GM12801 (cell line): Measurements from ENCODE around the gene DHRS1.

ENCODE experiments used
- TF ChIP-seq, protein P1 (sequence below): IDR thresholded peaks from one replicate; pipeline ENCODE4 v1.5.1; 2011; ENCODE audit warnings: control low read depth; ENCODE audit not compliant: insufficient read length; ENCODE audit errors: extremely low read depth

DHRS1 gene

DNA sequence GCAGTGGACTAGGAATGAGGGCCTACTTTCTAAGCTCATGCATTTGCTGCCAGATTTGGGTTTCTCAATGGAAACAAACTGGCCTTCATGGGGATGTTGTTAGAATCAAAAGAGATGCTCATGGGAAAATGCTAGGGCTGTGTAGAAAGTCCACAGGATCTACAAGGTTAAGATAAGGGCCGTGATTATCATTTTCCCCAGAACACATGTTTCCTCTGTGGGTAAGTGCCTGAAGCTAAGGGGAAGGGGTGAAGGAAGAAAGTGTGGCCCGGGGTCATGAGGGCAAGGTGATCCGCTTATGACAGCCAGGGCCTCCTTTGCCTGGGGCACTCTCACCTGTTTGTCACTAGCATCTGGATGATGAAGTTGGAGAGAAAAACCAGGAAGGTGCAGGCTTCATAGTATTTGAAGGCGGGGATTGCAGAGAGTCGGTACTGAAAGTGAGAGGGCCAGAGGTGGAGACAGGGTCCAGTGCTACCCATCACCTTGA is 25.5 kb upstream of the DHRS1 start:
- TF ChIP-seq, protein P1, sequence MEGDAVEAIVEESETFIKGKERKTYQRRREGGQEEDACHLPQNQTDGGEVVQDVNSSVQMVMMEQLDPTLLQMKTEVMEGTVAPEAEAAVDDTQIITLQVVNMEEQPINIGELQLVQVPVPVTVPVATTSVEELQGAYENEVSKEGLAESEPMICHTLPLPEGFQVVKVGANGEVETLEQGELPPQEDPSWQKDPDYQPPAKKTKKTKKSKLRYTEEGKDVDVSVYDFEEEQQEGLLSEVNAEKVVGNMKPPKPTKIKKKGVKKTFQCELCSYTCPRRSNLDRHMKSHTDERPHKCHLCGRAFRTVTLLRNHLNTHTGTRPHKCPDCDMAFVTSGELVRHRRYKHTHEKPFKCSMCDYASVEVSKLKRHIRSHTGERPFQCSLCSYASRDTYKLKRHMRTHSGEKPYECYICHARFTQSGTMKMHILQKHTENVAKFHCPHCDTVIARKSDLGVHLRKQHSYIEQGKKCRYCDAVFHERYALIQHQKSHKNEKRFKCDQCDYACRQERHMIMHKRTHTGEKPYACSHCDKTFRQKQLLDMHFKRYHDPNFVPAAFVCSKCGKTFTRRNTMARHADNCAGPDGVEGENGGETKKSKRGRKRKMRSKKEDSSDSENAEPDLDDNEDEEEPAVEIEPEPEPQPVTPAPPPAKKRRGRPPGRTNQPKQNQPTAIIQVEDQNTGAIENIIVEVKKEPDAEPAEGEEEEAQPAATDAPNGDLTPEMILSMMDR: no peak

DNA sequence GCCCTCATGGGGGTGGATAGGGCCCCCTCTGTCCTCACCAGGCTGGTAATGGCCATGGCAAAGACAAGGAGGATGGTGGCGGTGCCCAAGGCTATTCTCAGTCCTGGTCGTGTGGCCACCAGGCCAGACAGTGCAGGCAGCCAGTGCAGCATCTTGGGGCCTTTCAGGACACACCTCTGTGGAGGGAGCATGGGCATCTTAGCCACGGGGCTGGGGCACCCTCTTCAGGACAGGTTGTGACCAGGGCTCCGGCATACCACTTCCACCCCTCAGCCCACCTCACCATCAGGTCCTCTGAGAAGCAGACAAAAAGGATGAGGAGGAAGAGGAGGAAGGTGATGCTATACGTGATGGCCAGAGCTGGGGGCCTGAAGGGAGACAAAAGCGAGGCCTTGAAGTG is 24.4 kb upstream of the DHRS1 start:
- TF ChIP-seq, protein P1: no peak

DNA sequence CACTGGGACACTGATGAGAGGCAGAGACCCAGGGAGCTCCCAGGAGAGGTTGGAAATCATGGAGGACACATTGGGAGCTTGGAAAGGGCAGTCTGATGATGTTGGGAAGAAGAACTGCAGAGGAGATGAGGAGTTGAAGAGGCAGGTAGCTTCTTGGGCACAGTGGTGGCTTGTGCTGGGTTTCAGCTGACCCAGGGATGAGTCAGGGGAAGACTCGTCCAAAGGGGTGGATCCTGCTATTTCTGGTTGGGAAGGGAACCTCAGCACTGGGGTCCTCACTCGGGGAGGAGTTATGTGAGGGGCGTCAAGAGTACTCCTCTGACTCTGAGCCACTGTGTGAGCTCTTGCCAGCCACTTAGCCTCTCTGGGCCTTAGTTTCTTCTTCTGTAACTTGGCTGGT is 23.8 kb upstream of the DHRS1 start:
- TF ChIP-seq, protein P1: no peak

DNA sequence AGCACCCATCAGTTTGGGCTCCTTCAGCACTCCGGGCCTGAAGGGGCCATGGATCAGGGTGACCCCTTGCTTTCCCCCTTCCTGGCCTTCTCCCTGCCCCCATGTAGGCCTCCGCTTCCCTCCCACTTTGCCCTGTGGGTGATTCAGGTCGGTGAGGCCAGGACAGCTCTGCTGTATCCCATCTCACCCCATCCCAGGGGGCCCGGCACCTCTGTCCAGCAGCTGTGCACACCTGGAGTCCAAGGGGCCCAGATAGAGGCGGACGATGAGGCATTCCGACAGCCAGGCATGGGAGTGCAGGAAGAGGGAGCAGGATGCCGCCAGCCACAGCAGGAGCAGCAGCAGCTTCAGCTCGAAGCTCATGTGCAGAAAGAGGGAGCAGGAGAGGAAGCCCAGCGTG is 23.1 kb upstream of the DHRS1 start:
- TF ChIP-seq, protein P1: no peak

DNA sequence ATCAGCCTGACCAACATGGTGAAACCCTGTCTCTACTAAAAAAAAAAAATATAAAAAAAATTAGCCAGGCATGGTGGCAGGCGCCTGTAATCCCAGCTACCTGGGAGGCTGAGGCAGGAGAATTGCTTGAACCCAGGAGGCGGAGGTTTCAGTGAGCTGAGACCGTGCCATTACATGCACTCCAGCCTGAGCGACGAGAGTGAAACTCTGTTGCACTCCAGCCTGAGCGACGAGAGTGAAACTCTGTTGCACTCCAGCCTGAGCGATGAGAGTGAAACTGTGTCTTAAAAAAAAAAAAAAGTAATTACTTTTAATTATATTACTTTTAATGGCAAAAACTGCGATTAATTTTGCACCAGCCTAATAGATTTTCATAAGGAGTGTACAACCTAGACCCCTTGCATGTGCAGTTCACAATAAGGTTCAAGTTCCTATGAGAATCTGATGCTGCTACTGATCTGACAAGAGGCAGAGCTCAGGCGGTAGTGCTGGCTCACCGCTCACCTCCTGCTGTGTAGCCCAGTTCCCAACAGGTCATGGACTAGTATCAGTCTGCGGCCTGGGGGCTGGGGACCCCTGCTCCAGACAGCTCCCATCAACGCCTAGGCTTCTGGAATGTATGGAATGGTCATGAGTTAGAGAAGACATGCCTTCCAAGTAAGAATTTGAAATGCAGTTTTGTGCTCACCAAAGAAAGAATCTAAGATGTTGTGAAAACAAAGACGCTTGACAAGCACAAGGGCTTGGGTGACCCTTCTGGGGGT is 21.8 kb upstream of the DHRS1 start:
- TF ChIP-seq, protein P1: no peak

DNA sequence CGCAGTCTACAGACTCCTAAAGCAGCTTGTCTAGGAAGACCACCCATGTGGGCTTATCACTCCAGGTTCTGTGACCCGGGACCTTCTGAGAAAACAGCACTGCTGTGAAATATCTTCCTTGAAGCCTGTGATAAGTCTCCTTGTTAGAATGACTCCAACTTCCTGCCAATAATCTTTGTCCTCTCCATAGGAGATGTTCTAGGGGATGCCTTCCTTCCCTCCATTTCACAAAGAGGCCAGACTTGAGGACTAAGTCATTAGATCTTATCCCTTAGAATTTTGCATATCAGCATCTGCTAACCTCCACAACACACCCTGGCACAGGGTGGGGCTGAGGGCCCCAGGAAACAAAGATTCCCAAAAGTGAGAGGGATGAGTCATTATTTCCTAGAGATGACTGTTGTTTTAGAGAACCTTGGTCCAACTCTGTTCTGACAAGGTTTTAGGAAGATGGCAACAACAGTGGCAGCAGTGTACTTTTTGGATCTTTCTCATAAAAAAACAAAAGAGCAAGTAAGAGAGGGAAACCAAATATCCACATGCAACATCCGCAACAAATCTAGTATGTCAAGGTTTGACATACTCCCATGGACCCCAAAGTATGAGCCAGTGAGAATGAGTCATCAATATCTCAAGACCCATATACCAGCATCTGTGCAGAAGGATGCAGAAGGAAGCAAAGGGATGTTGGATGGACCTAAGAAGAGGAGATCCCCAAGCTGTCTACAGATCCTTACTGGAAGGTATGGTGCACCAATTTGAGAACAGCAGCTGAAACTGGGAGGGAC is 17.8 kb upstream of the DHRS1 start:
- TF ChIP-seq, protein P1: no peak

DNA sequence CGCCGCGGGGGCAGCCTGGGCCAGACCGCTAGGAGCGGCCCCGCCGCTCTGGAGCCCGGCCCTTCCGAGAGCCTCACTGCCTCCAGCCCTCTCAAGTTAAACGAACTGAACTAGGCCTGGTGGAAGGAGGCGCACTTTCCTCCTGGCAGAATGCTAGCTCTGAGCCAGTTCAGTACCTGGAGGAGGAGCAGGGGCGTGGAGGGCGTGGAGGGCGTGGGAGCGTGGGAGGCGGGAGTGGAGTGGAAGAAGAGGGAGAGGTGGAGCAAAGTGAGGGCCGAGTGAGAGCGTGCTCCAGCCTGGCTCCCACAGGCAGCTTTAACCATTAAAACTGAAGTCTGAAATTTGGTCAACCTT is 17.0 kb upstream of the DHRS1 start:
- TF ChIP-seq, protein P1: no peak
